Pancreas (tissue), 10 donors: Measurements from ENCODE around the gene DEFB108B. TPM values are rescaled to one million over a fixed set of nuclear protein-coding genes. Genes with fewer than 3 reads are reported as not detected.
"Not testable (repeated sequence)": the region's sequence is repeated elsewhere in the genome, so short reads cannot be mapped to it uniquely, and the experiment has no call there.

Source experiments
- ATAC-seq, 4 donors: fragments of 200-7000 bp; cut with Tn5 transposase; one replicate each; pipeline versions ENCODE4 v1.8.0 to v1.9.1; 2020; ENCODE audit warnings: mild to moderate bottlenecking in 4 of 4, moderate library complexity in 4 of 4
- DNase-seq, 6 donors: peaks; one replicate each; pipeline ENCODE4 v3.0.0-alpha.2; 2020
- FAIRE-seq: peaks from 2 replicates; lab custom pipeline; 2012; peaks lifted over from hg19 to GRCh38; lab: Jason Lieb, UNC
- H3K27ac ChIP-seq, 4 donors: fragments of 200-600 bp; sonication (generic); 1 replicate in 3 of 4; 2 replicates in 1 of 4; pipeline versions ENCODE4 v1.5.0 to v1.8.0; 2020
- H3K27me3 ChIP-seq, 4 donors: fragments of 200-600 bp; one replicate each; pipeline ENCODE4 v1.8.0; 2021
- H3K36me3 ChIP-seq, 3 donors: fragments of 200-600 bp; sonication (generic) in 1 of 3; one replicate each; pipeline versions ENCODE4 v1.5.0 to v1.8.0; 2020 to 2021
- H3K4me1 ChIP-seq, 3 donors: fragments of 200-600 bp; one replicate each; pipeline ENCODE4 v1.8.0; 2021
- H3K4me3 ChIP-seq, 4 donors: fragments of 200-600 bp; sonication (generic) in 2 of 4; one replicate each; pipeline versions ENCODE4 v1.5.0 to v1.8.0; 2020 to 2021
- H3K9me3 ChIP-seq, 4 donors: fragments of 200-600 bp; one replicate each; pipeline ENCODE4 v1.8.0; 2021
- WGBS, 2 donors: extraction: QIAGEN DNeasy Blood & Tissue Kit; methylation state at CpG; one replicate each; pipeline ENCODE4 v1.1.7; 2013; 5-methylcytosine and 5-hydroxymethylcytosine counted together
- intact Hi-C, 3 donors: fragments of 100-400 bp; cut with DNase I; formaldehyde crosslinking; loops; one replicate each; pipeline versions ENCODE4 v1.11.1 to v1.14.2; 2022
- polyA plus RNA-seq, 2 donors: library from polyadenylated mRNA; stranded (reverse); fragments of 200-250 nt; gene quantifications; one replicate each; pipeline ENCODE4 v1.2.3, GENCODE V29; 2013
- total RNA-seq, 6 donors: library from RNA; stranded (reverse); fragmentation: NEBNext Ultra II Directional in 4 of 6; extraction: Animal tissue kit (Norgen Biotek cat#: 25700) in 4 of 6; gene quantifications; one replicate each; pipeline versions ENCODE4 v1.2.1 to v1.2.4, GENCODE V29; 2021 to 2023
- TF ChIP-seq, protein P1 (sequence below), 4 donors: fragments of 200-600 bp; sonication (generic) in 3 of 4; IDR thresholded peaks; one replicate each; pipeline versions ENCODE4 v1.5.0 to v1.8.0; 2021; ENCODE audit warnings: antibody characterized with exemption in 4 of 4
- donor health status: healthy with polysubstance abuse.
- donor health status: DM: no; HTN: no; CAD: no; lungs with moderate emphysema.
- donor health status: DM: no; HTN: no; CAD: no.
- donor health status: control.
- donor health status: control.
- donor health status: Bipolar disorder and iron deficiency.
- donor health status: DM: yes; HTN: yes; CAD: no.
- donor health status: DM: no; HTN: no; CAD: no.
- donor health status: DM: no; HTN: no; CAD: no.
- donor health status: DM: yes; HTN: yes; CAD: no.

Gene DEFB108B
- total and polyA plus RNA-seq, 8 donors, result not detected

- Histone ChIP-seq H3K4me3 (no peak overlapping the region), H3K36me3 (no peaks in the 10 kb centered on the region), H3K4me1 (no peaks in the 10 kb centered on the region), H3K9me3 (no peaks in the 10 kb centered on the region), H3K27me3 (no peaks in the 10 kb centered on the region), H3K27ac (no peak overlapping the region)
- FAIRE-seq, result no peak
- TF ChIP-seq, protein P1, sequence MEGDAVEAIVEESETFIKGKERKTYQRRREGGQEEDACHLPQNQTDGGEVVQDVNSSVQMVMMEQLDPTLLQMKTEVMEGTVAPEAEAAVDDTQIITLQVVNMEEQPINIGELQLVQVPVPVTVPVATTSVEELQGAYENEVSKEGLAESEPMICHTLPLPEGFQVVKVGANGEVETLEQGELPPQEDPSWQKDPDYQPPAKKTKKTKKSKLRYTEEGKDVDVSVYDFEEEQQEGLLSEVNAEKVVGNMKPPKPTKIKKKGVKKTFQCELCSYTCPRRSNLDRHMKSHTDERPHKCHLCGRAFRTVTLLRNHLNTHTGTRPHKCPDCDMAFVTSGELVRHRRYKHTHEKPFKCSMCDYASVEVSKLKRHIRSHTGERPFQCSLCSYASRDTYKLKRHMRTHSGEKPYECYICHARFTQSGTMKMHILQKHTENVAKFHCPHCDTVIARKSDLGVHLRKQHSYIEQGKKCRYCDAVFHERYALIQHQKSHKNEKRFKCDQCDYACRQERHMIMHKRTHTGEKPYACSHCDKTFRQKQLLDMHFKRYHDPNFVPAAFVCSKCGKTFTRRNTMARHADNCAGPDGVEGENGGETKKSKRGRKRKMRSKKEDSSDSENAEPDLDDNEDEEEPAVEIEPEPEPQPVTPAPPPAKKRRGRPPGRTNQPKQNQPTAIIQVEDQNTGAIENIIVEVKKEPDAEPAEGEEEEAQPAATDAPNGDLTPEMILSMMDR (IDR thresholded peaks at IDR 0.05), result no peak
- intact Hi-C loops, result no loop called here
- no peak for DNase-seq
- WGBS, 2 donors, result 88 to 92% methylated on average over 10 to 15 of the region's 15 CpGs
- no peak for ATAC-seq
Measured at GRCh38 chr11:71843858-71844257, 10.9 kb downstream of the DEFB108B start.

DNA sequence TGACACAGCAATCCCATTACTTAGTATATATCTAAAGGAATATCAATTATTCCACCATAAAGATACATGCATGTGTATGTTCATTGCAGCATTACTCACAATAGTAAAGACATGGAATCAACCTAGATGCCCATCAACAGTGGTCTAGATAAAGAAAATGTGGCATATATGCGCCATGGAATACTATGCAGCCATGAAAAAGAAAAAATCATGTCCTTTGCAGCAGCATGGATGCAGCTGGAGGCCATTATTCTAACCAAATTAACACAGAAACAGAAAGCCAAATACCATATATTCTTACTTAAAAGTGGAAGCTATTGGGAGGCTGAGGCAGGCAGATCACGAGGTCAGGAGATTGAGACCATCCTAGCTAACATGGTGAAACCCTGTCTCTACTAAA lies 20.9 kb downstream of the DEFB108B start:
- ATAC-seq, H3K27me3 ChIP-seq, intact Hi-C loops, H3K27ac ChIP-seq, H3K4me3 ChIP-seq, H3K36me3 ChIP-seq, DNase-seq, H3K4me1 ChIP-seq, H3K9me3 ChIP-seq, FAIRE-seq: not testable (repeated sequence)
- WGBS, 2 donors, result 90 to 91% methylated on average over 2 of the region's 2 CpGs

- H3K27ac ChIP-seq, H3K27me3 ChIP-seq, H3K36me3 ChIP-seq, H3K4me3 ChIP-seq, intact Hi-C loops, FAIRE-seq, DNase-seq, H3K9me3 ChIP-seq, H3K4me1 ChIP-seq, ATAC-seq: not testable (repeated sequence)
- WGBS, 2 donors, result 24 to 26% methylated on average over 2 of the region's 2 CpGs
Measured at GRCh38 chr11:71855880-71856279, 22.9 kb downstream of the DEFB108B start.

DNA sequence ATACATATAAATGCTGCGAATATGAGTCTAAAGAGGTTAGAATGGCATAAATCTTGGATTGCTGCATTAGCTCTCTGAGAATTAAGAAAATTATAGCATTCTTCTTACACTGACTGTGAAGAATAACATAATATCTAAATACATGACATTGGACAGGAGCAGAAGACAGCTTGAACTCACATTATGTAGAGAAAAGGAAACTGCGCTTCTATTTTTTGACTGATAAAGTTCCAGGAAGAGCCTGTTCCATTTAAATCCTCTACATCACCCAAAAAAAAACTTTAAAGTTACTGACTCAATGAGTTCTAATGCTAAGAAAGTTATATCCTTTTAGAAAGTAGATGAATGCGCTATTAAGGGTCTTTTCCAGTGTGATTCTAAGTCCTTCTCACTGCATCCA lies 27.8 kb downstream of the DEFB108B start:
- H3K27me3 ChIP-seq, H3K4me1 ChIP-seq, H3K36me3 ChIP-seq, H3K9me3 ChIP-seq, H3K27ac ChIP-seq, FAIRE-seq, H3K4me3 ChIP-seq, DNase-seq, ATAC-seq, intact Hi-C loops: not testable (repeated sequence)
- WGBS, 2 donors, result 93 to 98% methylated on average over 3 of the region's 3 CpGs

- WGBS, 2 donors, result 51 to 54% methylated on average over 3 of the region's 3 CpGs
- peak; percentile 74 to 94 (median 83) for ATAC-seq
- H3K36me3 ChIP-seq, H3K27ac ChIP-seq, intact Hi-C loops, H3K4me3 ChIP-seq, H3K9me3 ChIP-seq, FAIRE-seq, H3K27me3 ChIP-seq, H3K4me1 ChIP-seq: not testable (repeated sequence)
- peak in 2 of 6 donors; percentile 22 to 34 for DNase-seq
Measured at GRCh38 chr11:71863978-71864627, 31.1 kb downstream of the DEFB108B start.

GRCh38 chr11:71867209-71867608 lies 34.2 kb downstream of the DEFB108B start:
- DNase-seq, H3K27me3 ChIP-seq, FAIRE-seq, intact Hi-C loops, H3K4me3 ChIP-seq, H3K9me3 ChIP-seq, H3K36me3 ChIP-seq, H3K27ac ChIP-seq, ATAC-seq, H3K4me1 ChIP-seq: not testable (repeated sequence)
- 90 to 94% methylated on average over 1 of the region's 1 CpG for WGBS, 2 donors

GRCh38 chr11:71869931-71870330 lies 36.9 kb downstream of the DEFB108B start:
- WGBS, 2 donors, result 92 to 98% methylated on average over 3 of the region's 3 CpGs
- H3K4me3 ChIP-seq, H3K4me1 ChIP-seq, H3K36me3 ChIP-seq, H3K27ac ChIP-seq, DNase-seq, ATAC-seq, H3K9me3 ChIP-seq, intact Hi-C loops, H3K27me3 ChIP-seq, FAIRE-seq: not testable (repeated sequence)

GRCh38 chr11:71870661-71871060 lies 37.7 kb downstream of the DEFB108B start:
- H3K9me3 ChIP-seq, H3K4me3 ChIP-seq, H3K27me3 ChIP-seq, H3K27ac ChIP-seq, DNase-seq, H3K4me1 ChIP-seq, intact Hi-C loops, H3K36me3 ChIP-seq, ATAC-seq: not testable (repeated sequence)
- FAIRE-seq, result peak; percentile 47

GRCh38 chr11:71876262-71876661 lies 43.3 kb downstream of the DEFB108B start:
- H3K27ac ChIP-seq, FAIRE-seq, H3K36me3 ChIP-seq, intact Hi-C loops, H3K27me3 ChIP-seq, DNase-seq, H3K9me3 ChIP-seq, H3K4me3 ChIP-seq, H3K4me1 ChIP-seq: not testable (repeated sequence)
- WGBS, 2 donors, result 37% methylated on average over 2 of the region's 2 CpGs
- ATAC-seq, result peak in 1 of 4 donors; percentile 28

GRCh38 chr11:71878059-71878458 lies 45.1 kb downstream of the DEFB108B start, which contains the start of gene DEFB131B:
DEFB131B (plus strand) TSS chr11:71878453; CDS start chr11:71878453, 0 bp downstream.
- H3K9me3 ChIP-seq, intact Hi-C loops, ATAC-seq, H3K36me3 ChIP-seq, H3K4me1 ChIP-seq, H3K27me3 ChIP-seq, FAIRE-seq, H3K4me3 ChIP-seq, H3K27ac ChIP-seq, DNase-seq: not testable (repeated sequence)
- 87 to 92% methylated on average over 1 of the region's 1 CpG for WGBS, 2 donors

DNA sequence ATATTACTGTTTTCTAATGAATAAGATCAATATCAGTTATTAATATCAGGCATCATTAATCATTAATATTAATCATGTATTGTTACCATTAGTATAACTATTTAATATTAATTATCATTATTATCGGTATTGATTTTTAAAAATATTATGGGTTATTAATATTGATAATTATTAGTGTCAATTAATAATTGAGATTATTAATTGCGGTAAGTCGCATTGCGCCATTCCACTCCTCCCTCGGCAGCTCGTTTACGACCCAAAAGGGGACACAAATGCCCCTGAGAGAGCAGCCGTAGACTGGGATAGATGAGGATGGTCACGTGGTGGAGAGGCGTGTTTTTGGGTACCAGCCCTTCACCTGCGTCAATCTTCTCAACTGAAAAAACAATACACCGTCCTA lies 52.8 kb downstream of the DEFB108B start:
- intact Hi-C loops, H3K9me3 ChIP-seq, H3K27me3 ChIP-seq, DNase-seq, FAIRE-seq, ATAC-seq, H3K4me3 ChIP-seq, H3K36me3 ChIP-seq, H3K4me1 ChIP-seq, H3K27ac ChIP-seq: not testable (repeated sequence)
- WGBS, 2 donors, result 96 to 97% methylated on average over 12 of the region's 12 CpGs
